Neural cell (in vitro differentiated cells): ENCODE results near the gene GNAQ. TPM values are rescaled to one million over a fixed set of nuclear protein-coding genes. Genes with fewer than 3 reads are reported as not detected.

ENCODE experiments used
- H2AFZ ChIP-seq: fragments of 200-600, 300-800 bp; sonication (generic), shearing (Covaris generic); 2 replicates; pipeline ENCODE4 v1.6.0; 2014; ENCODE audit warnings: low read depth, mild to moderate bottlenecking, antibody characterized with exemption, low read length, moderate library complexity
- H3F3A ChIP-seq: fragments of 200-600 bp; shearing (Covaris generic); 2 replicates; pipeline ENCODE4 v1.6.1; 2016; ENCODE audit warnings: mild to moderate bottlenecking, moderate library complexity, mixed read lengths, antibody characterized with exemption, low read length; ENCODE audit not compliant: insufficient read depth, poor library complexity, severe bottlenecking
- H3K27ac ChIP-seq: fragments of 200-600, 300-800 bp; sonication (generic), shearing (Covaris generic); 2 replicates; pipeline ENCODE4 v1.5.1; 2014; ENCODE audit warnings: mild to moderate bottlenecking, low read length, moderate library complexity
- H3K27me3 ChIP-seq: fragments of 300-800, 200-600 bp; sonication (generic), shearing (Covaris generic); 2 replicates; pipeline ENCODE4 v1.6.0; 2014; ENCODE audit warnings: mild to moderate bottlenecking, low read depth, low read length, moderate library complexity; ENCODE audit not compliant: insufficient read depth
- H3K36me3 ChIP-seq: fragments of 300-800, 200-600 bp; sonication (generic), shearing (Covaris generic); 2 replicates; pipeline ENCODE4 v1.5.1; 2014; ENCODE audit warnings: mild to moderate bottlenecking, antibody characterized with exemption, low read length, moderate library complexity; ENCODE audit not compliant: insufficient read depth
- H3K4me2 ChIP-seq: fragments of 300-800, 200-600 bp; sonication (generic), shearing (Covaris generic); 2 replicates; pipeline ENCODE4 v1.6.0; 2014; ENCODE audit warnings: mild to moderate bottlenecking, low read length
- H3K4me3 ChIP-seq: fragments of 300-800, 200-600 bp; sonication (generic), shearing (Covaris generic); 2 replicates; pipeline ENCODE4 v1.5.1; 2014; ENCODE audit warnings: mild to moderate bottlenecking, low read length, moderate library complexity
- H3K79me2 ChIP-seq: fragments of 200-600 bp; shearing (Covaris generic); replicated peaks from 2 replicates; pipeline ENCODE4 v1.6.0; 2014; ENCODE audit warnings: mild to moderate bottlenecking, low read length, moderate library complexity; ENCODE audit not compliant: insufficient read depth
- H3K9ac ChIP-seq: fragments of 300-800, 200-600 bp; sonication (generic), shearing (Covaris generic); 2 replicates; pipeline ENCODE4 v1.6.1; 2016; ENCODE audit warnings: mild to moderate bottlenecking, low read length, mixed read lengths
- H3K9me2 ChIP-seq: fragments of 200-600 bp; shearing (Covaris generic); 2 replicates; pipeline ENCODE4 v1.6.1; 2016; ENCODE audit warnings: mild to moderate bottlenecking, low read length, mixed read lengths; ENCODE audit not compliant: insufficient read depth
- H3K9me3 ChIP-seq: fragments of 200-600, 300-800 bp; sonication (generic), shearing (Covaris generic); 2 replicates; pipeline ENCODE4 v1.6.1; 2016; ENCODE audit warnings: mild to moderate bottlenecking, mixed run types, low read length, moderate library complexity, mixed read lengths
- H4K20me1 ChIP-seq: fragments of 200-600 bp; shearing (Covaris generic); 2 replicates; pipeline ENCODE4 v1.6.1; 2016; ENCODE audit warnings: mild to moderate bottlenecking, mixed run types; ENCODE audit not compliant: insufficient read depth
- CTCF ChIP-seq: fragments of 450-650 bp; IDR thresholded peaks from 2 replicates; pipeline ENCODE4 v1.5.1; 2014; ENCODE audit warnings: antibody characterized with exemption, mild to moderate bottlenecking, moderate library complexity; ENCODE audit not compliant: poor library complexity, severe bottlenecking
- EP300 ChIP-seq: fragments of 450-650 bp; conservative IDR thresholded peaks from 2 replicates; pipeline ENCODE4 v1.6.1; 2014; ENCODE audit warnings: antibody characterized with exemption, mild to moderate bottlenecking, moderate library complexity; ENCODE audit not compliant: poor library complexity, severe bottlenecking
- EZH2 ChIP-seq: fragments of 200-600, 300-800 bp; shearing (Covaris generic), sonication (generic); IDR thresholded peaks from 2 replicates; pipeline ENCODE4 v1.6.1; 2014; ENCODE audit warnings: antibody characterized with exemption, low read length, borderline replicate concordance, mild to moderate bottlenecking; ENCODE audit not compliant: insufficient read depth, poor library complexity, severe bottlenecking
- MXI1 ChIP-seq: fragments of 450-650 bp; conservative IDR thresholded peaks from 2 replicates; pipeline ENCODE4 v1.6.1; 2014; ENCODE audit warnings: antibody characterized with exemption, mild to moderate bottlenecking; ENCODE audit not compliant: poor library complexity, severe bottlenecking
- POLR2AphosphoS5 ChIP-seq: IDR thresholded peaks from 2 replicates; pipeline ENCODE4 v1.6.1; 2012
- RAD21 ChIP-seq: fragments of 450-650 bp; conservative IDR thresholded peaks from 2 replicates; pipeline ENCODE4 v1.6.1; 2014; ENCODE audit warnings: antibody characterized with exemption, mild to moderate bottlenecking, moderate library complexity
- REST ChIP-seq: IDR thresholded peaks from 2 replicates; pipeline ENCODE4 v1.6.1; 2012; ENCODE audit warnings: borderline replicate concordance
- SMC3 ChIP-seq: fragments of 450-650 bp; conservative IDR thresholded peaks from 2 replicates; pipeline ENCODE4 v1.6.1; 2014; ENCODE audit warnings: antibody characterized with exemption, mild to moderate bottlenecking, moderate library complexity; ENCODE audit not compliant: poor library complexity
- TAF1 ChIP-seq: IDR thresholded peaks from 2 replicates; pipeline ENCODE4 v1.6.1; 2012; ENCODE audit warnings: low read depth
- polyA plus RNA-seq: library from polyadenylated mRNA; depleted of rRNA; stranded (reverse); fragments of >200 nt; gene quantifications from 2 replicates; pipeline ENCODE4 v1.2.3, GENCODE V29; 2014

Gene GNAQ
- polyA plus RNA-seq, 1 donor from 2014 or later = 86.7 TPM

DNA sequence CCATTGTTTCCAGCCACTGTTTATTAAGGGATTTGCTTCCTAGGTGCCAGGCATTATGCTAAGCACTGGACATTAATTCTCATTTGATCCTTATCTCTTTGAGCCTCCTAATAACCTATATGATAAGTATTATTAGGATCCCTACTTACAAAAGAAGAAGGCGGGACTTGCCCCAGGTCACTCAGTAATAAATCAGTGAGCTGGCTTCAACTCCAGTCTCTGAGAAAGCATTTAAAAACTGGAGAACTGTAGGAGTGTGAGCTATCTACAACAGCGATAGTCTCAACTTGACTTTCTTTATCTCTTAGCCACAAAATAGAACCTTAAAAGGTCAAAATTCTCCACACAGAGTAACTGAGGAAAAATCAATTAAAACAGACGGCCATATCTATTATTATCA lies 155.0 kb downstream of the GNAQ start:
- H3K4me3 ChIP-seq = no peak overlapping the region
- TF ChIP-seq EZH2 = no peak
- no peak for TF ChIP-seq CTCF
- TF ChIP-seq POLR2AphosphoS5 = no peak
- TF ChIP-seq RAD21 = no peak
- TF ChIP-seq MXI1 = no peak
- TF ChIP-seq EP300 = no peak
- no peak for TF ChIP-seq TAF1
- no peak for TF ChIP-seq REST
- no peak for TF ChIP-seq SMC3
- no peaks in the 10 kb centered on the region for H3K36me3 ChIP-seq
- H3K9ac ChIP-seq = no peak overlapping the region
- no peaks in the 10 kb centered on the region for H3K9me3 ChIP-seq
- no peak overlapping the region for H3K4me2 ChIP-seq
- no peak overlapping the region for H3K27ac ChIP-seq
- H4K20me1 ChIP-seq = no peaks in the 10 kb centered on the region
- no peaks in the 10 kb centered on the region for H3K9me2 ChIP-seq
- no peaks in the 10 kb centered on the region for H3F3A ChIP-seq
- H2AFZ ChIP-seq = no peak overlapping the region
- H3K79me2 ChIP-seq = peaks cover 7% of the 10 kb centered on the region
- H3K27me3 ChIP-seq = no peaks in the 10 kb centered on the region

GRCh38 chr9:77876091-77876490 lies 155.5 kb downstream of the GNAQ start:
- Histone ChIP-seq H3K27me3 (no peaks in the 10 kb centered on the region), H2AFZ (no peak overlapping the region), H3K9ac (no peak overlapping the region), H3K4me2 (no peak overlapping the region), H3K27ac (no peak overlapping the region), H4K20me1 (no peaks in the 10 kb centered on the region), H3K9me2 (no peaks in the 10 kb centered on the region), H3K9me3 (no peaks in the 10 kb centered on the region), H3F3A (no peaks in the 10 kb centered on the region), H3K36me3 (no peaks in the 10 kb centered on the region), H3K79me2 (peaks cover 7% of the 10 kb centered on the region), H3K4me3 (no peak overlapping the region)
- no peak for TF ChIP-seq TAF1
- TF ChIP-seq SMC3 = no peak
- TF ChIP-seq POLR2AphosphoS5 = no peak
- TF ChIP-seq EZH2 = no peak

GRCh38 chr9:77872863-77873262 lies 158.7 kb downstream of the GNAQ start:
- Histone ChIP-seq H3K27ac (no peak overlapping the region), H3K4me3 (no peak overlapping the region), H3K79me2 (peaks cover 5% of the 10 kb centered on the region), H3K36me3 (no peaks in the 10 kb centered on the region), H3K4me2 (no peak overlapping the region), H3K9me2 (no peaks in the 10 kb centered on the region), H3K27me3 (no peaks in the 10 kb centered on the region), H4K20me1 (no peaks in the 10 kb centered on the region), H3K9ac (no peak overlapping the region), H3K9me3 (no peaks in the 10 kb centered on the region), H2AFZ (no peak overlapping the region), H3F3A (no peaks in the 10 kb centered on the region)
- no peak for TF ChIP-seq TAF1
- TF ChIP-seq SMC3 = no peak
- no peak for TF ChIP-seq RAD21
- no peak for TF ChIP-seq REST
- no peak for TF ChIP-seq POLR2AphosphoS5
- TF ChIP-seq CTCF = no peak
- no peak for TF ChIP-seq EZH2
- TF ChIP-seq MXI1 = no peak
- no peak for TF ChIP-seq EP300
